GM15510 (cell line): ENCODE measurements around the gene PRKCE.

Experiments used
- POLR2A ChIP-seq: IDR thresholded peaks from 3 replicates; pipeline ENCODE4 v1.6.1; 2011; ENCODE audit warnings: borderline replicate concordance; ENCODE audit not compliant: insufficient read length; ENCODE audit errors: extremely low read depth

Gene PRKCE

GRCh38 chr2:45796500-45796899 lies 145.0 kb downstream of the PRKCE start:
- TF ChIP-seq POLR2A = no peak

GRCh38 chr2:45797451-45798230 lies 146.2 kb downstream of the PRKCE start:
- no peak for TF ChIP-seq POLR2A

DNA sequence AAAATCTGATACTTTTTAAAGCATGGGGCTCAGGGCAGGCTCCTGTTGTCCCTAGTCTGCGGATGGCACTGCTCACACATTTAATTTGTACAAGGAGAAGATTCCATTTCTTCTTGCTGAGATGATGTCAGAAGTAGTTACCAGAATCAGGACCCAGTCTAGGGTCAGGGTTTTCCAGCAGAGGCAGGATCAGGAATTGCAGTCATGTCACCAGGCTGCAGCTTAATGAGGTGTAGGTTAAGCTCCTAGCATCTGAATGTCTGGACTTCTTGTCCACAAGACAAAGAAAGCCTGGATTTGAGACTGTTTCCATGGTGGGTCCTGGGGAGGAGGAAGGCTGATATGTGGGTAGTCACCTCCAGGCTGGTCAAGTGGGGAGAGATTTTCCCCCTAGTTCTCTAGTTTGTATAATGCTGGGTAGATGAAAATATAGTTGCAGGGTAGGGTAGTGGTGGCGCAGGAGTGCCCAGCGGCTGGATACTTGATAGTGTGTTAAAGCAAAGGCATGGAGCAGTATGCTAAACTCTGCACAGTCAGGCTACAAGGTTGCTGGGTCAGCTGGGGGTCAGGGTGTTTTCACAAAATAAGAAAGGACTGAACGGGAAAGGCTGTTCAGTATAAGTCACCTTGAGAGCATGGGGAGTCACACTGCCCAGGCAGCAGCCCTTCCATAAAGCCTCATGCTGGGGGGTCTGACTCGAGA lies 148.4 kb downstream of the PRKCE start:
- TF ChIP-seq POLR2A = no peak

DNA sequence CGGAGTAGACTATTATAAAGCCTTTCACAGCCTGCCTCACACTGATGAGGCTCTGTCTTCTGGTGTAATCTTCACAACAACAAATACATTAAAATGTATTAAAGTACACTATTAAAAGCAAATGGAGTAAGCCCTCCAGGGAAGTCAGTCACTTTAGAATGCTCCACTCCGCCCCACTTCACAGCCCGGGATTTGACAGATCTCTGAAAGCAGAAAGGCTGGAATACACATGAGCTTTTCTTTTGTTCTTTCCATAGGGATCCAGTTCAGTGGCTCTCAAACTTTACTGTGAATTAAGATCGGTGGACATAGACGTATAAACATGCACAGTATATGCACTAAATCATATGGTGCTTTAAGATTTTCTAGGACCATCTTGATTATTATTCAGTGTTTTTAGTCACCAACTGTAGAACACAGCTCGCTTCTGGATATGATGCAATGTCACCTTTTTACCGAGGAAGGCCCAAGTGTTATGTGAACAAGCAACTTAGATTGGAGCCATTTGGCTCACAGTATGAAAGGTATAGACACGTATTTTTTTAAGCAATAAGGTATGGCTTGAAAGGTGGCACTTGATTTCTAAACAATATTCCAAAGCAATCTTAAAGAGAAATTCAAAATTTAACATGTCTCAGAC lies 151.1 kb downstream of the PRKCE start:
- no peak for TF ChIP-seq POLR2A

- TF ChIP-seq POLR2A = no peak
Measured at GRCh38 chr2:45804987-45805755, 153.7 kb downstream of the PRKCE start.

GRCh38 chr2:45806563-45807358 lies 155.3 kb downstream of the PRKCE start:
- no peak for TF ChIP-seq POLR2A

DNA sequence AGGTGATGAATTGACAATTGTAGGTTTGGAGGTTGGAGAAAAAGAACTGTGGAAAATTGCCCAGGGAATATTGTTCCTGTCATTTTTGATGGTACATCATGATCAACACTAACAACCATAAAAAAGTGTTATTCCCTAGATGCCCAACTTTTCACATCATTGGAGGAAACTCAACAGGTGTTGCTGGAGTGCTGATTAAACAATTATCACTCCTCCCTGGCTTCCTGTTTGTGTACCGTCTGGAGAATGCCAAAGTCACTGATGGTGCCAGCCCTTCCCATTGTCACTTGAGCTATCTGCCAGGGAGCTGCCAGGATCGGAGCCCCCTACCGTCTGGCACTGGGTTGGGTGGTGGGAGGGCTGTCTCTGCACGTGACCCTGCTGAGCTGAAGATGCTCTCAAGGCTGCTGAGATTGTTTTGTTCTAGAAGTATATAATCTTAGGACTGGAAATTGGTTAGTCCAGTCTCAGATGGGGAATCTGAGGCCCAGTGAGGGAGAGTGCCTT lies 156.9 kb downstream of the PRKCE start:
- TF ChIP-seq POLR2A = no peak

- TF ChIP-seq POLR2A = no peak
Measured at GRCh38 chr2:45809205-45809604, 157.7 kb downstream of the PRKCE start.

DNA sequence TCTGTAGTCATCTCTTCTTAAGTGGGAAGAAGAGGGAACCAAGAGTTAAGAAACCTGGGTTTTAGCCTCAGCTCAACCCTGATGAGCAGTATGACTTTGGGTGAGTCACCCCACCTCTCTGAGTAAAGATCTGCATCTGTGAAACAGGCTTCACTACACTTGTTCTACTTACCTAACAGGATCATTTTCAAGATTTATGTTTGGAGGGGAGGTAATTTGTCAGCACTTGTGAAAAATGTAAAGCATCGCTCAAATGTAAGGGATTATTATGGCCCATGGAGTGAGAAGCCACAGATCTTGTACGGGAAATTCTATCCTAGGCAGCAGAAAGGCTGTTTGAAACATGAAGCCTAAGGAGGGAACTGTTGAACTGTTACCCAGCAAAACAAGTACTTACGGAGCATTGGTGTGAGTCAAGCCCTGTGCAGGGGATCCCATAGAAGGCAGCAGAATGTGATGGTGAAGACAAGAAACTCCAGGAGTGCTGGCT lies 160.6 kb downstream of the PRKCE start:
- no peak for TF ChIP-seq POLR2A

GRCh38 chr2:45813003-45813941 lies 161.8 kb downstream of the PRKCE start:
- no peak for TF ChIP-seq POLR2A

DNA sequence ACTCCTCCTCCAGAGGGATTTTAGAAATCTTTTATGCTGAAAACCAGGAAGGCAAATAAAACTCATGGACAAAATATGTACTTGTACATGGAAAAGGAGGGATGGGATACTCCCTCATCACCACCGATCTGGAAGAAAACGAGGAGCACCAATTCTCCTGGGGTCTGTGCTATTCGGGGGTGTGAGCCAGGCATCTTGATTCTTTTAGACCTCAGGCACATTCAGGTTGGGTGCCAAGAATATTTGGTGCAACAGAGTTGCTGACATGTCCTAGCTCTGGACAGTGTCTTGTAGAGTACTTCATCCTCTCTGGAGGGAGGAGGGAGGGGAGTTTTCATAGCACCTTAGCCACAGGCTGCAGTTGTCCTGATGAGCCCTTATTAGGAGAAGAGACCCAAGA lies 163.0 kb downstream of the PRKCE start:
- no peak for TF ChIP-seq POLR2A

- no peak for TF ChIP-seq POLR2A
Measured at GRCh38 chr2:45814951-45815621, 163.6 kb downstream of the PRKCE start.
